HCT116 (cell line): Measurements from ENCODE around the gene RPH3AL. TPM values are rescaled to one million over a fixed set of nuclear protein-coding genes. Genes with fewer than 3 reads are reported as not detected.

Experiments used
- ATAC-seq: fragments of 200-7000 bp; cut with Tn5 transposase; 2 replicates; pipeline ENCODE4 v1.9.1; 2020; ENCODE audit warnings: mild to moderate bottlenecking, moderate library complexity
- BruUV-seq: library from RNA; stranded (reverse); fragments of 400-500 nt; replicated peaks from 2 replicates; lab custom pipeline; 2021; lab: Mats Ljungman, UMichigan
- CTCF ChIA-PET: fragments of 300-600 bp; sonication (Branson Sonifier 250); formaldehyde crosslinking; loops from one replicate; lab custom pipeline; 2021; ENCODE audit warnings: antibody characterized with exemption; lab: Charles Lee
- POLR2A ChIA-PET: fragments of 300-600, 350-600 bp; sonication (Branson Sonifier 250); formaldehyde crosslinking; loops from one replicate; lab custom pipeline; 2021; ENCODE audit warnings: antibody characterized with exemption; lab: Charles Lee
- RAD21 ChIA-PET, 2 experiments: fragments of 300-600 bp; sonication (Branson Sonifier 250); formaldehyde crosslinking; loops; one replicate each; lab custom pipeline; 2023; ENCODE audit warnings: low total read pairs in 2 of 2; ENCODE audit not compliant: uncharacterized antibody in 2 of 2, unreplicated experiment in 2 of 2, low non-redundant PET in 1 of 2; lab: Charles Lee
- DNase-seq: peaks from one replicate; pipeline ENCODE4 v3.0.0-alpha.2; 2010; ENCODE audit warnings: low read depth, low spot score
- H2AFZ ChIP-seq: fragments of 200-600 bp; shearing (Covaris generic), sonication (generic); 2 replicates; pipeline ENCODE4 v1.6.1; 2017; ENCODE audit warnings: low read depth, mixed run types, mixed read lengths, antibody characterized with exemption, low read length; ENCODE audit not compliant: poor library complexity, severe bottlenecking
- H3K27ac ChIP-seq: 2 replicates; pipeline ENCODE4 v1.5.1; 2012; ENCODE audit warnings: low read depth, low read length
- H3K27me3 ChIP-seq: fragments of 200-600 bp; sonication (generic); 2 replicates; pipeline ENCODE4 v1.6.1; 2016; ENCODE audit warnings: mixed run types, low read length, mixed read lengths; ENCODE audit not compliant: insufficient read depth
- H3K36me3 ChIP-seq, 2 experiments: fragments of 200-500 bp in 1 of 2; fragments of 200-600 bp in 1 of 2; sonication (Bioruptor generic) in 1 of 2; sonication (generic) in 1 of 2; 2 replicates each; pipeline versions ENCODE4 v1.5.1 to v1.6.1; 2014 to 2016; ENCODE audit warnings: low read length in 2 of 2, inconsistent platforms in 1 of 2, mixed read lengths in 1 of 2, mixed run types in 1 of 2; ENCODE audit not compliant: insufficient read depth in 2 of 2, control insufficient read depth in 1 of 2
- H3K4me1 ChIP-seq, 2 experiments: fragments of 200-600 bp in 1 of 2; sonication (generic) in 1 of 2; 2 replicates each; pipeline versions ENCODE4 v1.5.1 to v1.6.1; 2012 to 2017; ENCODE audit warnings: low read length in 2 of 2, inconsistent platforms in 1 of 2, mild to moderate bottlenecking in 1 of 2, mixed read lengths in 1 of 2, mixed run types in 1 of 2, moderate library complexity in 1 of 2; ENCODE audit not compliant: insufficient read depth in 2 of 2, control insufficient read depth in 1 of 2
- H3K4me2 ChIP-seq: fragments of 200-600 bp; sonication (generic); 2 replicates; pipeline ENCODE4 v1.6.1; 2017; ENCODE audit warnings: mixed run types, low read length, mixed read lengths
- H3K4me3 ChIP-seq, 2 experiments: fragments of 200-600 bp in 1 of 2; sonication (generic) in 1 of 2; replicated peaks in 1 of 2; 2 replicates each; pipeline ENCODE4 v1.5.1; 2011 to 2016; ENCODE audit warnings: low read length in 2 of 2, control low read depth in 1 of 2, low read depth in 1 of 2, mild to moderate bottlenecking in 1 of 2, mixed read lengths in 1 of 2, mixed run types in 1 of 2
- H3K79me2 ChIP-seq: fragments of 200-600 bp; sonication (generic); 2 replicates; pipeline ENCODE4 v1.6.1; 2017; ENCODE audit warnings: mild to moderate bottlenecking, mixed run types, low read length, moderate library complexity, mixed read lengths; ENCODE audit not compliant: insufficient read depth
- H3K9ac ChIP-seq: fragments of 200-600 bp; sonication (generic); 2 replicates; pipeline ENCODE4 v1.6.1; 2016; ENCODE audit warnings: low read length, mixed read lengths
- H3K9me2 ChIP-seq: fragments of 200-600 bp; sonication (generic), shearing (Covaris generic); 2 replicates; pipeline ENCODE4 v1.6.1; 2017; ENCODE audit warnings: mixed run types, mild to moderate bottlenecking, moderate library complexity; ENCODE audit not compliant: insufficient read depth
- H3K9me3 ChIP-seq, 2 experiments: fragments of 200-500 bp in 1 of 2; fragments of 200-600 bp in 1 of 2; sonication (Bioruptor generic) in 1 of 2; sonication (generic) in 1 of 2; 2 replicates each; pipeline ENCODE4 v1.6.1; 2014 to 2017; ENCODE audit warnings: low read length in 2 of 2, mixed read lengths in 2 of 2, inconsistent platforms in 1 of 2, low read depth in 1 of 2, mild to moderate bottlenecking in 1 of 2, mixed run types in 1 of 2, moderate library complexity in 1 of 2; ENCODE audit not compliant: control insufficient read depth in 1 of 2, insufficient read depth in 1 of 2
- H4K20me1 ChIP-seq: fragments of 200-600 bp; sonication (generic), shearing (Covaris generic); 2 replicates; pipeline ENCODE4 v1.6.1; 2017; ENCODE audit warnings: mixed run types, mild to moderate bottlenecking, moderate library complexity; ENCODE audit not compliant: insufficient read depth
- ATF3 ChIP-seq: IDR thresholded peaks from 2 replicates; pipeline ENCODE4 v1.6.1; 2012
- CEBPB ChIP-seq: IDR thresholded peaks from 2 replicates; pipeline ENCODE4 v1.6.1; 2012; ENCODE audit warnings: low read depth
- ELF1 ChIP-seq: IDR thresholded peaks from 2 replicates; pipeline ENCODE4 v1.6.1; 2012; ENCODE audit warnings: low read depth, borderline replicate concordance
- EZH2phosphoT487 ChIP-seq: fragments of 200-600 bp; IDR thresholded peaks from 2 replicates; pipeline ENCODE4 v1.6.1; 2018; ENCODE audit warnings: antibody characterized with exemption, borderline replicate concordance
- JUND ChIP-seq: IDR thresholded peaks from 2 replicates; pipeline ENCODE4 v1.6.1; 2012
- SIN3A ChIP-seq: IDR thresholded peaks from 2 replicates; pipeline ENCODE4 v1.6.1; 2012; ENCODE audit warnings: low read depth
- SP1 ChIP-seq: IDR thresholded peaks from 2 replicates; pipeline ENCODE4 v1.6.1; 2012; ENCODE audit warnings: low read depth
- TCF7L2 ChIP-seq: IDR thresholded peaks from 2 replicates; pipeline ENCODE4 v1.7.0; 2011; ENCODE audit warnings: borderline replicate concordance, inconsistent platforms; ENCODE audit not compliant: insufficient read depth, insufficient read length; ENCODE audit errors: extremely low read depth
- ZFX ChIP-seq: fragments of 450-650 bp; IDR thresholded peaks from 2 replicates; pipeline ENCODE4 v1.6.1; 2017
- ZNF274 ChIP-seq: fragments of 200-500 bp; sonication (Bioruptor generic); IDR thresholded peaks from 2 replicates; pipeline ENCODE4 v1.6.1; 2014; ENCODE audit warnings: mild to moderate bottlenecking, low read depth, low read length, inconsistent platforms
- intact Hi-C: fragments of 100-400 bp; cut with micrococcal nuclease; formaldehyde crosslinking; loops from 2 replicates; pipeline ENCODE4 v1.10.0; 2022
- total RNA-seq: library from RNA; stranded (reverse); gene quantifications from one replicate; pipeline ENCODE4 v1.2.1, GENCODE V29; 2021; ENCODE audit not compliant: unreplicated experiment

RPH3AL gene
- total RNA-seq, 1 experiment from 2014 or later, result 17.0 TPM

- TF ChIP-seq ZNF274 (no peak), JUND (no peak), ZFX (no peak), SP1 (no peak), CEBPB (no peak), SIN3A (no peak), ATF3 (no peak), TCF7L2 (no peak), EZH2phosphoT487 (no peak)
Observed at GRCh38 chr17:378068-378467, 25.5 kb upstream of the RPH3AL start (continued).

- no peaks in the 10 kb centered on the region for H3K9me2 ChIP-seq
- RAD21 ChIA-PET, result no interaction called here
- CTCF ChIA-PET, result no interaction called here
Observed at GRCh38 chr17:376936-377863, 24.6 kb upstream of the RPH3AL start.

More at GRCh38 chr17:376936-377863, 24.6 kb upstream of the RPH3AL start:
- Histone ChIP-seq H3K36me3 (no peaks in the 10 kb centered on the region), H3K9me3 (no peaks in the 10 kb centered on the region), H3K4me3 (no peak overlapping the region), H3K27ac (no peak overlapping the region), H3K79me2 (no peaks in the 10 kb centered on the region), H3K27me3 (no peaks in the 10 kb centered on the region), H3K4me1 (peaks cover 3 to 7% of the 10 kb centered on the region in 2 experiments; a peak in 1 of 4 replicates), H3K4me2 (no peak overlapping the region), H3K9ac (no peak overlapping the region), H2AFZ (no peak overlapping the region), H4K20me1 (no peaks in the 10 kb centered on the region)
- POLR2A ChIA-PET, result no interaction called here
- TF ChIP-seq SIN3A (no peak), CEBPB (no peak), ELF1 (no peak)
- intact Hi-C loops, result no loop called here
- no TSS peak for BruUV-seq
- DNase-seq (no peak), ATAC-seq (no peak)
